ENCODE data around the gene GRIA3.

GRCh38 chrX:123260920-123261418, 76.9 kb downstream of the GRIA3 start:
- TF ChIP-seq ZNF274 (IDR thresholded peaks at IDR 0.05; ENCODE audit: low read depth, low read length) (no peak), YY1 (IDR thresholded peaks at IDR 0.05; ENCODE audit: insufficient read depth, insufficient read length) (no peak)

Data from NT2/D1 (cell line).